Fibroblast of skin of left biceps (primary cell): Measurements from ENCODE around the gene E2F4.

ENCODE experiments used
- DNase-seq, 2 experiments: peaks; one replicate each; pipeline ENCODE4 v3.0.0-alpha.2; 2013; ENCODE audit warnings: low read depth in 2 of 2

E2F4 gene, protein sequence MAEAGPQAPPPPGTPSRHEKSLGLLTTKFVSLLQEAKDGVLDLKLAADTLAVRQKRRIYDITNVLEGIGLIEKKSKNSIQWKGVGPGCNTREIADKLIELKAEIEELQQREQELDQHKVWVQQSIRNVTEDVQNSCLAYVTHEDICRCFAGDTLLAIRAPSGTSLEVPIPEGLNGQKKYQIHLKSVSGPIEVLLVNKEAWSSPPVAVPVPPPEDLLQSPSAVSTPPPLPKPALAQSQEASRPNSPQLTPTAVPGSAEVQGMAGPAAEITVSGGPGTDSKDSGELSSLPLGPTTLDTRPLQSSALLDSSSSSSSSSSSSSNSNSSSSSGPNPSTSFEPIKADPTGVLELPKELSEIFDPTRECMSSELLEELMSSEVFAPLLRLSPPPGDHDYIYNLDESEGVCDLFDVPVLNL

GRCh38 chr16:67191995-67192681 is at the start of gene E2F4:
E2F4 (plus strand) TSS chr16:67192155; CDS start chr16:67192228, 73 bp downstream.
- DNase-seq: peak; percentile 65 to 73

- no peak for DNase-seq
These were observed 49.6 kb upstream of the E2F4 start for GRCh38 chr16:67142342-67142741.

- no peak for DNase-seq
These were observed 47.0 kb upstream of the E2F4 start for GRCh38 chr16:67144943-67145342.

- DNase-seq: no peak
These were observed 46.2 kb upstream of the E2F4 start for GRCh38 chr16:67145746-67146145.

GRCh38 chr16:67146523-67147357 is 45.2 kb upstream of the E2F4 start:
- no peak for DNase-seq

DNA sequence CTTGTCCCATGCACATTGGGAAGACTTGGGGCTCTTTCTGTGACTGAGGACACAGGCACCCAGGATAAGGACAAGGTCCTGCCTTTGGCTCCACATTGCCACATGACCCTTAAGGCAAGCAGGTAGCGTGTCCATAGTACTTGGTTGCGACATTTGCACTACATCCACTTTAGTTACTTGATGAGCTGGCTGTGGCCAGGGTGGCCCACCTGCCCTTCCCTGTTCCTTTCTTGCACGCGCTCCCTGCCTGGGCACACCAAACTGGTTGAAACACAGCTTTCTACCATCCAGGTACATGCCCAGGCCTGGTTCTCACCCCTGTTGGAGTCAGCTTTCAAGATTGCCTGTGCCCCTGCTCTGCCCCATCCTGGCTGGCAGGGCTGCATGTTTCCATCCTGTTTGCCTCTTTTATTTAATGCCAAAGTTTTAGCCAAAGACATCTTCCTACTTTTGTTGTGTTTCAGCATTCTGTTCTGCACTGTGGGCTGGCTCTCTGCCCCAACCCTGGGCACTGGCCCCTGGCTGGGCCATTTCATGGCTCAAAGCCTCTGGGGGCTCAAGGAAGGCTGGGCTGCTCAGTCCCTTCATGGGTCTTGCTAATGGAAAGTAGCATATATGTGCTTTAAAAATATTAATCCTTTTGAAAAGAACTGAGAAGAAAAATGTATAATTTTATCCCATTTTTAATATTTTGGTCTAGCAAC is 44.4 kb upstream of the E2F4 start:
- DNase-seq: no peak

DNA sequence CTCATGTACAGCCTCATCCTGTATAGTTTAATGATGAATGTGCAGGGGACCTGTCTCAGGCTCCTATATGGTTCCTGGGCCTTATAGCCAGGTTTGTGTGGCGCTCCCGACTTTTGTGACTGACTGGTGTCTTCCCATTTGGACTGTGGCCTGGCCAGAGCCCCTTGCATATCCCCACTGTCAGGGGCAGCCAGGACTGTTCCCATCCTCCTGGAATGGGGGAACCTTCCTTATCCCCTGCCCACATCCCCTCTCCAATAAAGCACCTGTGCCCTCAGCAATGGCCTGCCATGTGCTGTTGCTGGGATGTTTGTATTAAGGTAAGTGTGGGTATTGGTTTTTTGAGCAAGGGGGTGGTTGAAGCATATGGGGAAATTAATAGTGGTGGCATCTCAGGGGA is 43.7 kb upstream of the E2F4 start:
- no peak for DNase-seq

DNA sequence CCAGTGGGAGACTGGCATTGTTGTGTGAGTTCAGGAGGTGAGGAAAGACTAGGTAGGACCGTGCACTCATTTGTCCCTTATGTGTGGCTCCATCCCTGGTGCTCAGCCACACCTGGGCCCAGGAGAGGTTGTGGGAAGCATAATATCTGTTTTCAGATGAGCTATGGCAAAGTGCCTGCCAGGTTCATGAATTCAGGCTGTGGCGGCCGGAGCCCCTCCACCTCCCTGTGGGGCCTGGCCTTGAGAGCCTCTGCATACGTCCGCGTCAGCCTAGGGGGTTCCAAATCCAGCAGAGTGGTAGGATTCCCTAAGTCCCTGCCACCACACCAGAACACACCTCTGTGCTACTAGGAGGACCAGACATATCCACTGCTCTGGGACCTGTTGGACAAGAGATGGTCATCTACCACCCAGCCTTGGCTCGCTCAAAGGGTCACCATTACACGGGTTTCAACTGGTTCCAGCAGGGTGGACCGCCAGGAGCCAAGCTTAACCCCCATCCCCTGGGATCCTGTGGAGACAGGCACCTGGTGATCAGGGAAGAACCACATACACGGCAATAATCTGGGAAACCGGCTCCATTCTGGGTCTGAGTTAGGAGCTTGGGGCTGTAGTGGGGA is 43.2 kb upstream of the E2F4 start:
- no peak for DNase-seq

DNA sequence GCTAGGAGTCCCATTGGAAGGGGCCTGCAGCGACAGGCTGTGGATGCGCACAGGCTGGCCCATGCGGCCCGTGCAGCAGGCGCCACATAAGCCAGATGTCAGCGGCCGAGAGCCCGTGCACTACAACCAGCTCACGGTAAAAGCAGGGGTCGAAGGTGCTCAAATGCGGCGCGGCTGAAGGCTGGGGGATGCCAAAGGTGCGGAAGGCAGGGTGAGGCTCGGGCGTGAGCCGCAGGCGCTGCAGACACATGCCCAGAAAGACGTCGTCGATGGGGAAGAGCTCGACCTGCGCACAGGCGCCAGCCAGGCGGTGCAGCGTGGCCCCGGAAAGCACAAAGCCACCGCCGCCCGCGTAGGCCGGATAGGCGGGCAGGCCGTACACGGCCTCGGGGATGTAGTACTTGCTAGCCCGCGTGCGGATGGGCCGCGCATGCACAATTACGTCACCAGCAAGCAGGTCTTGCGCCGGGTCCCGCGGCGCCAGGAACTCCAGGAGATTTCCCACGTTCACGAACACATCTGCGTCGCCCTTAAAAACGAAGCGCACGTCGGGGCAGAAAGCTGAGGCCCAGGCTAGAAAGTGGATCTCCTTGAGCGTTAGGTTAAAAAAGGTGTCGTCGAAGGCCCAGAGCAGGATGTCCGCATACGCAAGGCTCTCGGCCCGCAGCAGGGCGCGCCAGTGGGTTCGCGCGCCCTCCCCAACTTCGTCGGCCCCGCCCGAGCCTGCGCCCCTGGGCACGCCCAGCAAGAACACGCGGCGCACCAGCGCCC is 42.5 kb upstream of the E2F4 start:
- DNase-seq: no peak

DNA sequence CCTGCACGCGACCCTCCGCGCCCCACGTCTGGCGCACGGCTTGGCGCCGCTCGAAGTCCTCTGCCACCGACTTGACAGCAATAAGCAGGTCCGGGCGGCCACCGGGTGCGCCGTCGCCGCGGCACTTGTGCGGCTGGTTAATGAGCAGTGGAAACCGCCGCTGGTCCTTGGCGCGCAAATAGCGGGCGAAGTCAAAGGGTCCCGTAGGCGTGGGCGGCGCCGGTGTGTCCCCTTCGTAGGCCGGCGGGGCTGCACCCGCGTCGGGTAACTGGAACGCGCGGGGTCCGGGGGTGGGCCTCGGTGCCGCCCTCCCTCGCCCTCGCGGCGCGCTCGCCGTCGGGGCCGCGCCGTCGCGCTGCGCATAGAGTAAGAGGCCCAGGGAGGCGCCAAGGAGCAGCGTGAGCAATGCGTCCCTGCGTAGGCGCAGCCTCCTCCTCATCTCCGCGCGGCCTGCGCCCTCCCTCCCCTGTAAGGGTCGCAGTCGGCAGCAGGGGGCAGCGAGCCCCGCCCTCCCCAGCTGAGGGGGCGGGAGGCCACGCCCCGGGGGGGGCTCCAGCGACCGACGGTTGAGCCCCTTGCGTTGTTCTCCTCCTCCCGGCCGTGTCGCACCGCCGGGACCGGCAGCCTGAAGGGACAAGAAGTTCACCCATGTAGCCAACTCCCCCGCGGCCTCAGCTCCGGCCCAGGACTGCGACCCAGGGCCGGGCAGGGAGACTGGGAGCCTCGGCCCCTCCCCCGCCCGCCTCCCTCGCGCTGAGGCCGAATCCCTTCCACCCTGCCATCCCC is 41.7 kb upstream of the E2F4 start:
- DNase-seq: peak in 1 of 2 experiments; percentile 39

GRCh38 chr16:67150833-67151396 is 41.0 kb upstream of the E2F4 start, which contains the start of gene B3GNT9:
B3GNT9 (minus strand) TSS chr16:67150998; CDS start chr16:67150485, 513 bp downstream.
- DNase-seq: peak in 1 of 2 experiments; percentile 38

DNA sequence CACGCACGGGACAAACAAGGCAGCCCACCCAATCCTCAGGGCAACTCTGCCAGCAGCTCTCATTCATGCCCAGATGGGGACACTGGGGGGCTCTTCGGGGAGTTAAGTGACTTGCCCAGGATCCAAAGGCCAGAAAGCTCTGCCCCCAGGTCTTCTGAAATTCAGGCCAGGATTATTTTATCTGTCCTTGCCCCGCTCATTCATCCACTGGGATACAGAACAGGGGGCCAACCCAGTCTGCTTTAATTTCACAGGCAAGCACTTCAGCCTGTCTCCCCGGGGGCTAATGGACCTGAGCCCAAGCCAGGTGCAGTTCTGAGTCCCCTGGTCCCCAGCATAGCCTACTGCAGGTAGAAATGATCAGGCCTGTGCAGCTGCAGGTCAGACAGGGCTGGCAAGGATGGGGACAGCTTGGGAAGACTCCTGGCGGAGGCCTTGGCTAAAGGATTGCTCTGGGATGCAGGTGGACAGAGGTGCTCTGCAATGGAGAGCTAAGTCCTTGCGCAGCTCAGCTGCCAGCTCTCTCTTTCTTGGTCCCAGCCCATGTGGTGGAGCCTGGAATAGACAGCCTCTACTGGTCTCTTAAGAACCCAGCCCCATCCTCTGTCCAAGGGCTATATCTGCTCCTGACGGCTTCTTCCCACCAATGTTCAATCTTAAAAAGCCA is 40.4 kb upstream of the E2F4 start:
- no peak for DNase-seq

- DNase-seq: no peak
These were observed 37.2 kb upstream of the E2F4 start for GRCh38 chr16:67154578-67155294.

DNA sequence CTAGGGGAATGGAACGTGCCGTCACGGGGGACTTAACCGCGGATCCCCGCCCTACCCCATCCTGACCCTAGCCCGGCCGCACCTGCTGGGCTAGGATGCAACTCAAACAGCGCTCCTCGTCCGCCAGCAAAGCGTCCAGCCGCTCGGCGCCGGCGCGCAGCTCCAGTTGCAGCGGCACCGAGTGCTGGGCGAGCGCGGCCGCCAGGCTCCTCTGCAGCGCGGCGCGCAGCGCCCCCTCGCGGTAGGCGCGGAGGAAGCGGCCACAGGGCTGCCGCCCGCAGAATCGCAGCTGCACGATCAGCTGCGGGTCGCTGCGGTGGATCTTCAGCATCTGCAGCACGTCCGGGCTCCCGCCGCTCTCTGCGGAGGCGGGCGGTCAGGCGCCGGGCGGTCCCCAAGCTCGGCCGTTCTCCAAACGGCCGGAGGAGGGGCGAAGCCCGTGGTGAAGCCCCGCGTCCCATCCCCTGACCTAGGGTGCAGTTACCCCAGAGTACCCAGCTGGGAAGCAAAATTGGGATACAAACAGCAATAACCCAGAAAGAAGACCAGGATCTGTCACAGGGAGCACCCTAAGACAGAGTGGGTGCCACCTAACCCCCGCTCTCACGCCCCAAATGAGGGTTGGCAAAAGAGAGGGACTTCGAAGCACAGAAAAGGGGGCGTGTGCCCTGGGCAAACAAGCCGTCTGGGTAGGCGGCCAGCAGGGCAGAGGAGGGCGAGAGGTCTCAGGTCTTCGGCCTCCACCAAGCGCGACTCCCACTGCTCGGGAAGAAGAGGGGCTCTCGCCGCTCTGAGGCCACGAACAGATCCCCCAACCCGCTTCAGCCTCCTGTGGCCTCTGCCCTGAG is 36.4 kb upstream of the E2F4 start:
- DNase-seq: no peak

DNA sequence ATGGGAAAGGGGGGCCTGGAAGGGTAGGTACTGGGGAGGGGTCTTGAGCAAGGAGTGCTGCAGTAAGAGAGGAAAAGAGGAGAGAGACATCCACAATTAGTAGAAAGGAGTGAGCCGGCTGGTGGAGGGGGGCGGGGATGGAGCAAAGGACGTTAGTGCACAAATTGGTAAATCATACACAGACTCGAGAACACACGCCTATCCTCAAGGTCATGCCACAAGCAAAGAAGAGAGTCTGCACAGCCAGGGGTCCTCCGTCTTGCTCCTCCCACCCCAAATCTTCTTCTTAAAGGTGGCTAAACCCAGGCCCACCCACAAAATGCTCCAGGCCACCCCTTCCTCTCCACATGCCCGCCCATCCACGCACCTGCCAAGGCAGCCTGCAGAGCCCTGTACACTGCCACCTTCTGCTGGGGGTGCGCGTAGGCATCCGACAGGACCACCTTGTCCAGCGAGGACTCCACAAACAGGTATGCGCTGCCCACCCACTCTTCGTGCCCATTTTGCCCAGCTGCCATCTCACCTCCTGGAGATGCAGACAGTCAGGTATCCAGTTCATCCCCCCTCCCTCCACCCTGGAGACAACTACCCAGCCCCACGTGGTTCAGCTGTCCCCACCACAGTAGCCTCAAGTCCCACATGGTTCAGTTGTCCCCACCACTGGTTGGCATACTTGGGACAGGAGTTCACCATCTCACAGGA is 35.7 kb upstream of the E2F4 start:
- DNase-seq: no peak

DNA sequence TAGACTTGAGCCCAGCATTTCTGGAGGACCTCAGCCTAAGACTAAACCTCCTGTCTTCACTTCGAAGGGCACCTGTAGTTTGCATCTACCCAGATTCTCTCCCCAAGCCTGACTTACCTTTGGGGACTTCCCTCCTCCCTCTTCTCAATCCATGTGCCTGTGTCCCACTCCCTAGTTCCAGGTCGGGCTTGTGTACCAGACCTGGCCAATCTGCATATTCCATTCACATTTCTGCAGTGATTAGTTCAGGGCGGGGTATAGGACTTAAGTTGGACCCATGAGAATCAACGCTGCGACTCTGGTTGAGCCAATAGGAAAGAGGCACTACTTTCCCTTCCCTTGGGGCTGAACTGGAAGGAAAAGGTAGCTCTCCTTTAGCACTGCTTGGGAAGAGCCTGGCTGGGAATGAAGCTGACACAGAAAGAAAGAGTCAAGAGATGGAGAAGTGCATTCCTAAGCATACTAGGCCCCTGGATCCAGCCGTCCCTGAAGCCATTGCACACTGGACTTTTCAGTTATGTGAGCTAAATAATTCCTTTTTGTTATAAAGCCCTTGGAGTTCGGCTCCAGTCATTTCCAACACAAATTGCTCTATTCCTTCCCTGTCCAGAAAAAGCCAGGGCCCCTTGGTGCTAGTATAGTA is 34.7 kb upstream of the E2F4 start:
- no peak for DNase-seq
